Measurements from ENCODE around the gene CHST15. TPM values are rescaled to one million over a fixed set of nuclear protein-coding genes. Genes with fewer than 3 reads are reported as not detected.

Gene CHST15
- total RNA-seq, 1 experiment from 2014 or later, result 17.1 TPM

DNA sequence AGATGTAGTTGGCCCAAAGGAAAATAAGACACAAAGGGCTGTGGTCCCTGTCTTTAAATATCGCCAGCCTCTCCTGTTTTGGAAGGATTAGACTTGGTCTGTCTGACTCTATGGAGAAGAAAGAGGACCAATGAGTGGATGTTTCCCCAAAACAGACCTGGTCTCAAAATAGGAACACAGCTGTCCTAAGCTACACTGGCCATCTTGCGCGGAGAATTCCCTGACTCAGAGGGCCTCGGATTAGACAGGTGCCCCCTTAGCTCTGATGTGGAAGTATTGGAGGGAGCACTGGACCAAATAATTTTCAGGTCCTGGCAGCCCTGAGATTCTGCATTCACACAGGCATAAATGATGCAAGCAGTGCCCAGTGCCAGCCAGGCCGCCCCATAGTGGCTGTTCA, 56.1 kb downstream of the CHST15 start:
- no peaks in the 10 kb centered on the region for H3K9me3 ChIP-seq (ENCODE audit: low read length)
- no peak overlapping the region for H3K27ac ChIP-seq (ENCODE audit: low read length)
- ATAC-seq (no peak), DNase-seq (no peak)
- CTCF ChIA-PET, result no interaction called here
- H4K20me1 ChIP-seq (ENCODE audit: low read length), result no peaks in the 10 kb centered on the region
- no peaks in the 10 kb centered on the region for H3K27me3 ChIP-seq (ENCODE audit: low read length)
- no peak overlapping the region for H3K9ac ChIP-seq (ENCODE audit: low read length)
- intact Hi-C loops (cut with micrococcal nuclease), result no loop called here
- no peaks in the 10 kb centered on the region for H3K4me1 ChIP-seq (ENCODE audit: insufficient read depth, low read length)
- POLR2A ChIA-PET (ENCODE audit: unreplicated experiment), result no interaction called here
- H3K4me2 ChIP-seq (ENCODE audit: low read length), result no peak overlapping the region
- no peaks in the 10 kb centered on the region for H3K79me2 ChIP-seq (ENCODE audit: low read length)
- no peak overlapping the region for H2AFZ ChIP-seq (ENCODE audit: low read length)
- TF ChIP-seq EZH2phosphoT487 (IDR thresholded peaks at IDR 0.05; ENCODE audit: borderline replicate concordance, low read length) (no peak), EZH2 (IDR thresholded peaks at IDR 0.05; ENCODE audit: low read length, unreplicated experiment) (no peak)
- TF ChIP-seq, protein P1, sequence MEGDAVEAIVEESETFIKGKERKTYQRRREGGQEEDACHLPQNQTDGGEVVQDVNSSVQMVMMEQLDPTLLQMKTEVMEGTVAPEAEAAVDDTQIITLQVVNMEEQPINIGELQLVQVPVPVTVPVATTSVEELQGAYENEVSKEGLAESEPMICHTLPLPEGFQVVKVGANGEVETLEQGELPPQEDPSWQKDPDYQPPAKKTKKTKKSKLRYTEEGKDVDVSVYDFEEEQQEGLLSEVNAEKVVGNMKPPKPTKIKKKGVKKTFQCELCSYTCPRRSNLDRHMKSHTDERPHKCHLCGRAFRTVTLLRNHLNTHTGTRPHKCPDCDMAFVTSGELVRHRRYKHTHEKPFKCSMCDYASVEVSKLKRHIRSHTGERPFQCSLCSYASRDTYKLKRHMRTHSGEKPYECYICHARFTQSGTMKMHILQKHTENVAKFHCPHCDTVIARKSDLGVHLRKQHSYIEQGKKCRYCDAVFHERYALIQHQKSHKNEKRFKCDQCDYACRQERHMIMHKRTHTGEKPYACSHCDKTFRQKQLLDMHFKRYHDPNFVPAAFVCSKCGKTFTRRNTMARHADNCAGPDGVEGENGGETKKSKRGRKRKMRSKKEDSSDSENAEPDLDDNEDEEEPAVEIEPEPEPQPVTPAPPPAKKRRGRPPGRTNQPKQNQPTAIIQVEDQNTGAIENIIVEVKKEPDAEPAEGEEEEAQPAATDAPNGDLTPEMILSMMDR (conservative IDR thresholded peaks at IDR 0.05; ENCODE audit: low read depth, low read length), result no peak
- BruUV-seq (replicated peaks), result no TSS peak
- no peaks in the 10 kb centered on the region for H3F3A ChIP-seq (ENCODE audit: low read length, unreplicated experiment)
- H3K9me2 ChIP-seq (replicated peaks; ENCODE audit: low read length), result no peaks in the 10 kb centered on the region
- H3K4me3 ChIP-seq (ENCODE audit: low read length), result no peak overlapping the region
- no peaks in the 10 kb centered on the region; the same call in 1 of the 2 replicates for H3K36me3 ChIP-seq (ENCODE audit: low read depth, low read length)

DNA sequence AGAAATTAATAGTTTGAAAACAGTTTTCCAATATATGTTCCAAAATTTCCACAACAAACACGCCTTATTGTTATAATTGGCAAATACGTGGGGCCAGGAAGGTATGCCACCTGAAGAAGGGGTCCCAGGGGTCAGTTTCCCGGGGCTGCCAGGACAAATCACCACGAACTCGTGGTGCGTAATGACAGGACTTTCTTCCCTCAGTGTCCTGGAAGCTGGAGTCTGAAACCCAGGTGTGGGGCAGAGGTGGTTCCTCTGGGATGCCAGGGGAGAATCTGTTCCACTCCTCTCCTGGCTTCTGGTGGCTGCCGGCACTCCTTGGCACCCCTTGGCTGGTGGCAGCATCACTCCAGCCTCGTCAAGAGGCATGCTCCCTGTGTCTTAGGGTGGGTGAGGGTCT, 56.7 kb downstream of the CHST15 start:
- DNase-seq (no peak), ATAC-seq (no peak)
- Histone ChIP-seq H4K20me1 (ENCODE audit: low read length) (no peaks in the 10 kb centered on the region), H3K9ac (ENCODE audit: low read length) (no peak overlapping the region), H2AFZ (ENCODE audit: low read length) (no peak overlapping the region), H3K27me3 (ENCODE audit: low read length) (no peaks in the 10 kb centered on the region), H3F3A (ENCODE audit: low read length, unreplicated experiment) (no peaks in the 10 kb centered on the region), H3K4me3 (ENCODE audit: low read length) (no peak overlapping the region), H3K9me3 (ENCODE audit: low read length) (no peaks in the 10 kb centered on the region), H3K36me3 (ENCODE audit: low read depth, low read length) (no peaks in the 10 kb centered on the region; the same call in 1 of the 2 replicates), H3K79me2 (ENCODE audit: low read length) (no peaks in the 10 kb centered on the region), H3K27ac (ENCODE audit: low read length) (no peak overlapping the region), H3K9me2 (replicated peaks; ENCODE audit: low read length) (no peaks in the 10 kb centered on the region), H3K4me1 (ENCODE audit: insufficient read depth, low read length) (no peaks in the 10 kb centered on the region), H3K4me2 (ENCODE audit: low read length) (no peak overlapping the region)
- TF ChIP-seq, protein P1 (conservative IDR thresholded peaks at IDR 0.05; ENCODE audit: low read depth, low read length), result no peak
- TF ChIP-seq EZH2phosphoT487 (IDR thresholded peaks at IDR 0.05; ENCODE audit: borderline replicate concordance, low read length) (no peak), EZH2 (IDR thresholded peaks at IDR 0.05; ENCODE audit: low read length, unreplicated experiment) (no peak)
- ChIA-PET POLR2A (ENCODE audit: unreplicated experiment) (no interaction called here), CTCF (no interaction called here)
- intact Hi-C loops (cut with micrococcal nuclease), result no loop called here
- BruUV-seq (replicated peaks), result no TSS peak

- Histone ChIP-seq H2AFZ (ENCODE audit: low read length) (no peak overlapping the region), H4K20me1 (ENCODE audit: low read length) (no peaks in the 10 kb centered on the region), H3F3A (ENCODE audit: low read length, unreplicated experiment) (no peaks in the 10 kb centered on the region), H3K4me1 (ENCODE audit: insufficient read depth, low read length) (no peaks in the 10 kb centered on the region), H3K9me2 (replicated peaks; ENCODE audit: low read length) (no peaks in the 10 kb centered on the region), H3K9ac (ENCODE audit: low read length) (no peak overlapping the region), H3K9me3 (ENCODE audit: low read length) (no peaks in the 10 kb centered on the region), H3K27me3 (ENCODE audit: low read length) (no peaks in the 10 kb centered on the region), H3K79me2 (ENCODE audit: low read length) (no peaks in the 10 kb centered on the region), H3K36me3 (ENCODE audit: low read depth, low read length) (no peaks in the 10 kb centered on the region; the same call in 1 of the 2 replicates), H3K4me3 (ENCODE audit: low read length) (no peak overlapping the region), H3K27ac (ENCODE audit: low read length) (no peak overlapping the region), H3K4me2 (ENCODE audit: low read length) (no peak overlapping the region)
- no peak for DNase-seq
- ATAC-seq, result no peak
- intact Hi-C loops (cut with micrococcal nuclease), result no loop called here
- POLR2A ChIA-PET (ENCODE audit: unreplicated experiment), result no interaction called here
- TF ChIP-seq EZH2phosphoT487 (IDR thresholded peaks at IDR 0.05; ENCODE audit: borderline replicate concordance, low read length) (no peak), EZH2 (IDR thresholded peaks at IDR 0.05; ENCODE audit: low read length, unreplicated experiment) (no peak)
- TF ChIP-seq, protein P1 (conservative IDR thresholded peaks at IDR 0.05; ENCODE audit: low read depth, low read length), result no peak
- no TSS peak for BruUV-seq (replicated peaks)
- CTCF ChIA-PET, result interaction anchor here (0.5 kb wide), 1 partner anchor 28 kb away, joined by 4 read pairs; no protein-coding TSS in a partner anchor
Observed at GRCh38 chr10:124035928-124036558, 57.4 kb downstream of the CHST15 start.

Data from PC-3 (cell line).